Measurements from ENCODE around the gene LCNL1.

The LCNL1 gene

GRCh38 chr9:136955943-136956335 is 26.9 kb upstream of the LCNL1 start:
- no peak overlapping the region for H3K4me3 ChIP-seq
- TF ChIP-seq EZH2 (IDR thresholded peaks at IDR 0.05) (no peak), POLR2AphosphoS5 (IDR thresholded peaks at IDR 0.05; ENCODE audit: borderline replicate concordance, low read depth, low read length) (no peak), FOXP2 (optimal IDR thresholded peaks at IDR 0.05; ENCODE audit: control extremely low read depth, extremely low read length, insufficient read depth) (no peak)
- H3K9ac ChIP-seq (ENCODE audit: insufficient read length), result no peak overlapping the region
- no peak for DNase-seq (ENCODE audit: low read depth, low spot score)
- no peak overlapping the region for H3K27ac ChIP-seq
- no peaks in the 10 kb centered on the region for H3K9me3 ChIP-seq (ENCODE audit: low read depth, low read length)
- no peaks in the 10 kb centered on the region for H3K36me3 ChIP-seq (ENCODE audit: insufficient read depth, low read length)

- Histone ChIP-seq H3K4me3 (no peak overlapping the region), H3K27ac (no peak overlapping the region), H3K36me3 (ENCODE audit: insufficient read depth, low read length) (no peaks in the 10 kb centered on the region), H3K9me3 (ENCODE audit: low read depth, low read length) (no peaks in the 10 kb centered on the region), H3K9ac (ENCODE audit: insufficient read length) (no peak overlapping the region)
- TF ChIP-seq POLR2AphosphoS5 (IDR thresholded peaks at IDR 0.05; ENCODE audit: borderline replicate concordance, low read depth, low read length) (no peak), FOXP2 (optimal IDR thresholded peaks at IDR 0.05; ENCODE audit: control extremely low read depth, extremely low read length, insufficient read depth) (no peak), EZH2 (IDR thresholded peaks at IDR 0.05) (no peak)
- no peak for DNase-seq (ENCODE audit: low read depth, low spot score)
These were observed 26.2 kb upstream of the LCNL1 start for GRCh38 chr9:136956604-136957003.

GRCh38 chr9:136957461-136957860 is 25.3 kb upstream of the LCNL1 start:
- Histone ChIP-seq H3K4me3 (no peak overlapping the region), H3K9ac (ENCODE audit: insufficient read length) (no peak overlapping the region), H3K27ac (no peak overlapping the region), H3K36me3 (ENCODE audit: insufficient read depth, low read length) (no peaks in the 10 kb centered on the region), H3K9me3 (ENCODE audit: low read depth, low read length) (no peaks in the 10 kb centered on the region)
- DNase-seq (ENCODE audit: low read depth, low spot score), result no peak
- no peak for TF ChIP-seq POLR2AphosphoS5 (IDR thresholded peaks at IDR 0.05; ENCODE audit: borderline replicate concordance, low read depth, low read length)
- no peak for TF ChIP-seq EZH2 (IDR thresholded peaks at IDR 0.05)
- no peak for TF ChIP-seq FOXP2 (optimal IDR thresholded peaks at IDR 0.05; ENCODE audit: control extremely low read depth, extremely low read length, insufficient read depth)

- no peak overlapping the region for H3K9ac ChIP-seq (ENCODE audit: insufficient read length)
- H3K36me3 ChIP-seq (ENCODE audit: insufficient read depth, low read length), result no peaks in the 10 kb centered on the region
- no peaks in the 10 kb centered on the region for H3K9me3 ChIP-seq (ENCODE audit: low read depth, low read length)
- H3K4me3 ChIP-seq, result no peak overlapping the region
- H3K27ac ChIP-seq, result no peak overlapping the region
- no peak for DNase-seq (ENCODE audit: low read depth, low spot score)
- TF ChIP-seq POLR2AphosphoS5 (IDR thresholded peaks at IDR 0.05; ENCODE audit: borderline replicate concordance, low read depth, low read length), result no peak
- no peak for TF ChIP-seq FOXP2 (optimal IDR thresholded peaks at IDR 0.05; ENCODE audit: control extremely low read depth, extremely low read length, insufficient read depth)
- TF ChIP-seq EZH2 (IDR thresholded peaks at IDR 0.05), result no peak
These were observed 24.9 kb upstream of the LCNL1 start for GRCh38 chr9:136957901-136958300.

GRCh38 chr9:136958473-136958872 is 24.3 kb upstream of the LCNL1 start:
- no peak for DNase-seq (ENCODE audit: low read depth, low spot score)
- H3K9me3 ChIP-seq (ENCODE audit: low read depth, low read length), result no peaks in the 10 kb centered on the region
- no peak overlapping the region for H3K27ac ChIP-seq
- TF ChIP-seq FOXP2 (optimal IDR thresholded peaks at IDR 0.05; ENCODE audit: control extremely low read depth, extremely low read length, insufficient read depth) (no peak), EZH2 (IDR thresholded peaks at IDR 0.05) (no peak), POLR2AphosphoS5 (IDR thresholded peaks at IDR 0.05; ENCODE audit: borderline replicate concordance, low read depth, low read length) (no peak)
- no peak overlapping the region for H3K9ac ChIP-seq (ENCODE audit: insufficient read length)
- no peaks in the 10 kb centered on the region for H3K36me3 ChIP-seq (ENCODE audit: insufficient read depth, low read length)
- no peak overlapping the region for H3K4me3 ChIP-seq

GRCh38 chr9:136958898-136959850 is 23.6 kb upstream of the LCNL1 start:
- no peak overlapping the region for H3K27ac ChIP-seq
- no peak overlapping the region for H3K4me3 ChIP-seq
- TF ChIP-seq EZH2 (IDR thresholded peaks at IDR 0.05) (no peak), POLR2AphosphoS5 (IDR thresholded peaks at IDR 0.05; ENCODE audit: borderline replicate concordance, low read depth, low read length) (no peak), FOXP2 (optimal IDR thresholded peaks at IDR 0.05; ENCODE audit: control extremely low read depth, extremely low read length, insufficient read depth) (no peak)
- DNase-seq (ENCODE audit: low read depth, low spot score), result no peak
- no peaks in the 10 kb centered on the region for H3K9me3 ChIP-seq (ENCODE audit: low read depth, low read length)
- no peaks in the 10 kb centered on the region for H3K36me3 ChIP-seq (ENCODE audit: insufficient read depth, low read length)
- H3K9ac ChIP-seq (ENCODE audit: insufficient read length), result no peak overlapping the region

GRCh38 chr9:136960212-136960937 is 22.4 kb upstream of the LCNL1 start:
- no peak for DNase-seq (ENCODE audit: low read depth, low spot score)

GRCh38 chr9:136960938-136961275 is 21.9 kb upstream of the LCNL1 start:
- TF ChIP-seq FOXP2 (optimal IDR thresholded peaks at IDR 0.05; ENCODE audit: control extremely low read depth, extremely low read length, insufficient read depth) (no peak), POLR2AphosphoS5 (IDR thresholded peaks at IDR 0.05; ENCODE audit: borderline replicate concordance, low read depth, low read length) (no peak), EZH2 (IDR thresholded peaks at IDR 0.05) (no peak)
- no peaks in the 10 kb centered on the region for H3K36me3 ChIP-seq (ENCODE audit: insufficient read depth, low read length)
- no peak overlapping the region for H3K9ac ChIP-seq (ENCODE audit: insufficient read length)
- H3K4me3 ChIP-seq, result no peak overlapping the region
- no peaks in the 10 kb centered on the region for H3K9me3 ChIP-seq (ENCODE audit: low read depth, low read length)
- H3K27ac ChIP-seq, result no peak overlapping the region
- DNase-seq (ENCODE audit: low read depth, low spot score), result no peak

More at GRCh38 chr9:136960212-136960937, 22.4 kb upstream of the LCNL1 start:
- no peak for TF ChIP-seq EZH2 (IDR thresholded peaks at IDR 0.05)
- no peak for TF ChIP-seq POLR2AphosphoS5 (IDR thresholded peaks at IDR 0.05; ENCODE audit: borderline replicate concordance, low read depth, low read length)
- no peak for TF ChIP-seq FOXP2 (optimal IDR thresholded peaks at IDR 0.05; ENCODE audit: control extremely low read depth, extremely low read length, insufficient read depth)
- no peaks in the 10 kb centered on the region for H3K9me3 ChIP-seq (ENCODE audit: low read depth, low read length)
- H3K27ac ChIP-seq, result no peak overlapping the region
- no peak overlapping the region for H3K9ac ChIP-seq (ENCODE audit: insufficient read length)
- no peak overlapping the region for H3K4me3 ChIP-seq
- no peaks in the 10 kb centered on the region for H3K36me3 ChIP-seq (ENCODE audit: insufficient read depth, low read length)
